ENCODE data around the gene SVEP1. TPM values are rescaled to one million over a fixed set of nuclear protein-coding genes. Genes with fewer than 3 reads are reported as not detected.

The SVEP1 gene

Small RNAs within 50 kb of the gene (small RNA-seq; reads per million reads assigned to genes)
- gene RNU6-1039P (ENCODE audit: insufficient read depth), result not detected
